Bronchial epithelial cell (primary cell): ENCODE data around the gene RCN1. TPM values are rescaled to one million over a fixed set of nuclear protein-coding genes. Genes with fewer than 3 reads are reported as not detected.

Experiments used
- DNase-seq: peaks from one replicate; pipeline ENCODE4 v3.0.0-alpha.2; 2010; ENCODE audit warnings: low read depth
- FAIRE-seq: peaks from 2 replicates; lab custom pipeline; 2011; peaks lifted over from hg19 to GRCh38; lab: Jason Lieb, UNC
- H3K27me3 ChIP-seq: 2 replicates; pipeline ENCODE4 v1.5.1; 2011; ENCODE audit warnings: low read length; ENCODE audit not compliant: control insufficient read depth, insufficient read depth
- H3K36me3 ChIP-seq: 2 replicates; pipeline ENCODE4 v1.5.1; 2011; ENCODE audit warnings: low read length; ENCODE audit not compliant: control insufficient read depth, insufficient read depth
- H3K4me3 ChIP-seq: 2 replicates; pipeline ENCODE4 v1.5.1; 2011; ENCODE audit warnings: mild to moderate bottlenecking, low read depth, low read length, control low read depth
- CTCF ChIP-seq: IDR thresholded peaks from 2 replicates; pipeline ENCODE4 v1.5.1; 2011; ENCODE audit warnings: mild to moderate bottlenecking, moderate library complexity, low read length, control low read depth, inconsistent platforms; ENCODE audit not compliant: insufficient read depth, severe bottlenecking
- total RNA-seq: library from RNA; depleted of rRNA; stranded (reverse); fragments of >200 nt; gene quantifications from 2 replicates; pipeline ENCODE4 v1.2.1, GENCODE V29; 2014

RCN1 gene
- total RNA-seq, 1 donor from 2014 or later = 113 TPM

- Histone ChIP-seq H3K4me3 (no peak overlapping the region), H3K36me3 (no peaks in the 10 kb centered on the region), H3K27me3 (peaks cover 3% of the 10 kb centered on the region)
- TF ChIP-seq CTCF = no peak
- FAIRE-seq (no peak), DNase-seq (peak; percentile 91)
Observed at GRCh38 chr11:32109138-32109537, 18.3 kb downstream of the RCN1 start.

GRCh38 chr11:32109592-32109991 lies 18.7 kb downstream of the RCN1 start:
- no peak for FAIRE-seq
- Histone ChIP-seq H3K4me3 (no peak overlapping the region), H3K27me3 (peaks cover 3% of the 10 kb centered on the region), H3K36me3 (no peaks in the 10 kb centered on the region)
- peak; percentile 11 for DNase-seq
- no peak for TF ChIP-seq CTCF

GRCh38 chr11:32110795-32111194 lies 19.9 kb downstream of the RCN1 start:
- DNase-seq (no peak), FAIRE-seq (peak; percentile 81)
- Histone ChIP-seq H3K4me3 (no peak overlapping the region), H3K27me3 (peaks cover 5% of the 10 kb centered on the region), H3K36me3 (no peaks in the 10 kb centered on the region)
- no peak for TF ChIP-seq CTCF

- Histone ChIP-seq H3K27me3 (peaks cover 5% of the 10 kb centered on the region), H3K36me3 (no peaks in the 10 kb centered on the region), H3K4me3 (no peak overlapping the region)
- FAIRE-seq (no peak), DNase-seq (peak; percentile 20)
- no peak for TF ChIP-seq CTCF
Observed at GRCh38 chr11:32113200-32113919, 22.5 kb downstream of the RCN1 start.

GRCh38 chr11:32113920-32114203 lies 23.0 kb downstream of the RCN1 start:
- peaks cover 5% of the 10 kb centered on the region for H3K27me3 ChIP-seq
- DNase-seq = no peak
- TF ChIP-seq CTCF = no peak
- no peak for FAIRE-seq
- H3K4me3 ChIP-seq = no peak overlapping the region
- no peaks in the 10 kb centered on the region for H3K36me3 ChIP-seq

- no peak overlapping the region for H3K4me3 ChIP-seq
- no peaks in the 10 kb centered on the region for H3K36me3 ChIP-seq
- TF ChIP-seq CTCF = no peak
- H3K27me3 ChIP-seq = peaks cover 5% of the 10 kb centered on the region
- FAIRE-seq (peak; percentile 58), DNase-seq (no peak)
Observed at GRCh38 chr11:32115446-32115845, 24.6 kb downstream of the RCN1 start.
